ENCODE data around the gene GDPD3. TPM values are rescaled to one million over a fixed set of nuclear protein-coding genes. Genes with fewer than 3 reads are reported as not detected.

GDPD3 gene
- total and polyA plus RNA-seq, 2 of the 13 experiments (the other 11 are each of a cell fraction or from before 2014, with no cell fraction given), result 18.7 to 20.6 TPM

GRCh38 chr16:30091474-30092372 lies 21.6 kb downstream of the GDPD3 start, which contains the start of gene TBX6 (continued):
- TF ChIP-seq KIAA2018 (CRISPR knock-in tag; IDR thresholded peaks at IDR 0.05; ENCODE audit: borderline replicate concordance) (no peak), HOXD1 (CRISPR knock-in tag; IDR thresholded peaks at IDR 0.05) (no peak), ZNF768 (CRISPR knock-in tag; IDR thresholded peaks at IDR 0.05) (peak; percentile 67; the same call in 1 of the 2 replicates), SNAI1 (CRISPR knock-in tag; IDR thresholded peaks at IDR 0.05; ENCODE audit: borderline replicate concordance) (0 out of 2 replicates have a peak, but pooled peaks have one; percentile 20), FUBP1 (CRISPR knock-in tag; IDR thresholded peaks at IDR 0.05; ENCODE audit: borderline replicate concordance) (no peak), HDAC6 (IDR thresholded peaks at IDR 0.05; ENCODE audit: low read depth, low read length) (no peak), ZNF614 (CRISPR knock-in tag; IDR thresholded peaks at IDR 0.05; ENCODE audit: borderline replicate concordance) (peak; percentile 77), ZNF431 (CRISPR knock-in tag; IDR thresholded peaks at IDR 0.05; ENCODE audit: borderline replicate concordance, low read depth) (no peak), ZNF33A (CRISPR knock-in tag; IDR thresholded peaks at IDR 0.05; ENCODE audit: borderline replicate concordance) (no peak), REPIN1 (CRISPR knock-in tag; IDR thresholded peaks at IDR 0.05; ENCODE audit: borderline replicate concordance, low read depth) (no peak), RXRA (CRISPR knock-in tag; IDR thresholded peaks at IDR 0.05) (peak; percentile 98), ZNF629 (CRISPR knock-in tag; conservative IDR thresholded peaks at IDR 0.05) (peak; percentile 18; the same call in 1 of the 2 replicates), SAP130 (CRISPR knock-in tag; IDR thresholded peaks at IDR 0.05; ENCODE audit: low read depth) (peak; percentile 84), MYC (CRISPR knock-in tag; IDR thresholded peaks at IDR 0.05; ENCODE audit: borderline replicate concordance) (peak; percentile 74; the same call in 1 of the 2 replicates), ETS1 (CRISPR knock-in tag; IDR thresholded peaks at IDR 0.05) (peak; percentile 50; the same call in 1 of the 2 replicates), ZNF468 (CRISPR knock-in tag; IDR thresholded peaks at IDR 0.05) (no peak; the same call in 1 of the 2 replicates), SETDB1 (CRISPR knock-in tag; IDR thresholded peaks at IDR 0.05; ENCODE audit: borderline replicate concordance) (no peak)

Measured in HepG2 (cell line).